Forelimb muscle (tissue), 1 donor: ENCODE data around the gene PPP2R2C. TPM values are rescaled to one million over a fixed set of nuclear protein-coding genes. Genes with fewer than 3 reads are reported as not detected.

Experiments
- DNase-seq: peaks from one replicate; pipeline ENCODE4 v3.0.0-alpha.2; 2013; ENCODE audit warnings: low read depth
- polyA plus RNA-seq: library from polyadenylated mRNA; unstranded; fragments of 120-200 nt; gene quantifications from one replicate; pipeline ENCODE4 v1.2.1, GENCODE V29; 2013; ENCODE audit not compliant: insufficient read length

Gene PPP2R2C
- polyA plus RNA-seq, 1 donor = 0.13 TPM

DNA sequence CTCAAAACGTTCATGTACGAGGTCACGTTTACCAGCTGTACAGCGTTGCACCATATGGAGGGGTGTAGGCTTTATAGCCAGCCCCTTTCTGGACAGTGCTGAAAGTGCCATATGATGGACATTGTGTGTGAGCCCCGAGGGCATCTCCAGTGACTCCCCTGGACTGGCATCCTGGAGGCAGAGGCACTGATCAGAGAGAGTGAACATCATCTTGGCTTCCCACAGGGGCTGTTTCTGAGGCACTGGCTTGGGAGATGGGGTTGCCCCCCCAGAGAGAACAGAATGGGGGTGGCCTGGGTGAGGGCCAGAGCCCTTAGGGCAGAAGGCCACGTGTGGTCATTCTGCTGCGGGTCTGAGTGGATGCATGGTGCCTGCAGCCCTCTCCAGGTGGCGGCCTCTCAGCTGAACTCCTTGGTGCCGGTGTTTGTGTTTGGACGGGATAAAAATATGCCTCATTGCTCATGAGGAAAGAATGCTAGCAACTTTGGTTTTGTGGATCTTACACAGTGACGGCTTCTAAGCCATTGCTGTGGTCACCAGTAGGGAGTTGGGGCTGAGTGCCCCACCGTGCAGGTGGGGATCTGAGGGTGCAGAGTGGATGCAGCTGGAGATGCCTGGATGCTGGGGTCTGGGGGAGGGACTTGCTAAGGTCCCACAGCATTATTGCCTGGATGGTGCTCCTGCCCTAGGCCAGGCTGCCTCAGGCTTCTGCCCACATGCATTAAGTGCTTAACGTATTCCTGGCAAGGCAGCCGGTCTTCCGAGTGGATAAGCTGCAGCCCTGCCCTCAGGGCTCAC lies 199.4 kb downstream of the PPP2R2C start:
- DNase-seq = no peak

DNA sequence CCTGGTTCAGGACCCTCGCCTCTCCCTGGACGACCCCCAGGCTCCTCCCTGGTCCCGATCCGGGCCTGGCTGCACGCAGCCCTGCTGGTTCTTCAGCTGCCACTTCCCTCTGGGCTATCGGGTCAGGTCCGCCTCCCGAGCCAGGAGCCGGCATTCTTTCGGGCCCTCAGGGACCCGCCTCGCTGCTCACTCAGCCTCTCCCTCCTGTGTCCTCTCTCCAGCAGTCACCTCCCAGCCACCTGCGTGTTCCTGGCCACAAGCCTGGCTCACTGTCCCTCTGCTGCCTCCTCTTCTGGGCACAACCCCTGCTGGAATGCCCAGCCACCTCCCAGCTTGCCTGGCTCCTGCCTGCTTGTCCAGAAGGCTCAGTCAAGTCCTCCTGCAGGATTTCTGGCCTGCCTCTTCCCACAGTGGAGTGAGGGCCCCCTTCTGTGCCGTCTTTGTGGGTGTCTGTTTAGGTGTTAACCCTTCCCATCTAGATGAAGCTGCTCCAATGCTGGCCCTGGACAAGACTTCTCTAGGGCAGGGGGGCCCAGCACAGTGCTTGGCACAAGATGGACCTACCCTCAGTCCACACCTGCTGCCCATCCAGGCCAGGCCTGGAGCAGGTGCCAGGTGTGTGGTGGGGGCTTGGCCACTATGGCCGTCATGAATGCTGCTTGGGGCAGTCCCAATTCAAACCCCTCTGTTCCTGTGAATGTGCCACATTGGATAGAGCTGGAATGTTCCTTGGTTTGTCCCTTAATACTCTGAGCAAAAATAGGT lies 200.5 kb downstream of the PPP2R2C start:
- DNase-seq = no peak

DNA sequence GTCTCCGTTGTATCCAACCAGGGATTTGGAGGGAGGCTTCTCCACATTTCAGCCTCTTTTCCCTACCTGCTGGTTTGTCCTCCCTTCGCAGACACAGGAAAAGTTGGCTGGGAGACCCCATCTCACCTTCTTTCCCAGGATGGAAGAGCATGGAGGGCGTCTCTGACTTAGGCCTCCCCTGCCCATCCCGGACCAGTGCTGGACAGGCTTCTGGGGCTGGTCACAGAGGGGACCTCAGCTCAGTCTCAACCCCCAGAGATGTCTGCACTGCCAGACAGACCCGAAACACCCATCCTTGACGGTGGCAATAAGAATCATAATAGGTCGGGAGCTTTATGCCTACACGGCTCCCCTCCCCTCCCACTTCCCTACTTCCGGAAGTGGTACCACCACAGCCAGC lies 201.2 kb downstream of the PPP2R2C start:
- no peak for DNase-seq

DNA sequence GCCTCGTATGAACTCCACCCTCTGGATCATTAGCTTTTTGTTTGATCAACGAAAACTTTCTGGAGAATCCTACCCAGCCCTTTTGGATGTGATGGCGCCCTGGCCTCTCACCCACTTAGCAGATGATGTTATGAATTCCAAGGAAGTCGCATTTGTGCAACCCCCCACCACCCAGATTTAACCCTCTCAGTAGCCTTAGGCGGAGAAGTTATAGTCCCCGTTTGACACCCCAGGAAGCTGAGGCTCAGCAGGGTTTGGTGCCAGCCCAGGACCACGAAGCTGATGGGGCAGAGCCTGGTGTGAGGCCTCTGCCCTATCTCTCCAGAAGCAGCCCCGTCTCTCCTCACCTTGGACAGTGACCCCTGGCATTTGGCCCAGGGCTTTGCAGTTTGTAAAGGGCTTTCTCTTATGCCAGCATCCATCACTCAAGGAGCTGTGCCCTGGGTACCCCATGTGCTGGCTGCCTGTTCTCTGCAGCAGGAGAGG lies 201.7 kb downstream of the PPP2R2C start:
- DNase-seq = no peak

Other genes starting within 250 kb of the PPP2R2C start
- gene WFS1, start 202.8 kb downstream of the PPP2R2C start, polyA plus RNA-seq = 18.5 TPM
- 5.6 TPM for gene MAN2B2, start 102.6 kb upstream of the PPP2R2C start, polyA plus RNA-seq
- gene MRFAP1, start 168.1 kb upstream of the PPP2R2C start, polyA plus RNA-seq = 229 TPM
- 0.67 TPM for gene S100P, start 221.3 kb upstream of the PPP2R2C start, polyA plus RNA-seq
- gene MRFAP1L1, start 237.3 kb upstream of the PPP2R2C start, polyA plus RNA-seq = 50.2 TPM
- gene BLOC1S4, start 243.6 kb upstream of the PPP2R2C start, polyA plus RNA-seq = 8.5 TPM